ENCODE measurements around the gene KRTAP9-1.
"Not testable (repeated sequence)": the region's sequence is repeated elsewhere in the genome, so short reads cannot be mapped to it uniquely, and the experiment has no call there.

Gene KRTAP9-1, protein sequence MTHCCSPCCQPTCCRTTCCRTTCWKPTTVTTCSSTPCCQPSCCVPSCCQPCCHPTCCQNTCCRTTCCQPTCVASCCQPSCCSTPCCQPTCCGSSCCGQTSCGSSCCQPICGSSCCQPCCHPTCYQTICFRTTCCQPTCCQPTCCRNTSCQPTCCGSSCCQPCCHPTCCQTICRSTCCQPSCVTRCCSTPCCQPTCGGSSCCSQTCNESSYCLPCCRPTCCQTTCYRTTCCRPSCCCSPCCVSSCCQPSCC

DNA sequence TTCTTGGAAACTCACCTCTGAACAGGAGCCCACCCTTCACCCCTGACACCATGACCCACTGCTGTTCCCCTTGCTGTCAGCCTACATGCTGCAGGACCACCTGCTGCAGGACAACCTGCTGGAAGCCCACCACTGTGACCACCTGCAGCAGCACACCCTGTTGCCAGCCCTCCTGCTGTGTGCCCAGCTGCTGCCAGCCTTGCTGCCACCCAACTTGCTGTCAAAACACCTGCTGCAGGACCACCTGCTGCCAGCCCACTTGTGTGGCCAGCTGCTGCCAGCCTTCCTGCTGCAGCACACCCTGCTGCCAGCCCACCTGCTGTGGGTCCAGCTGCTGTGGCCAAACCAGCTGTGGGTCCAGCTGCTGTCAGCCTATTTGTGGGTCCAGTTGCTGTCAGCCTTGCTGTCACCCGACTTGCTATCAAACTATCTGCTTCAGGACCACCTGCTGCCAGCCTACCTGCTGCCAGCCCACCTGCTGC, at the start of gene KRTAP9-1:
Gene KRTAP9-1, plus strand, starts transcription at position 51 of the 482 bp plus-strand sequence. Its CDS starts 0 bp downstream, at position 51.
- not testable (repeated sequence) for DNase-seq

DNA sequence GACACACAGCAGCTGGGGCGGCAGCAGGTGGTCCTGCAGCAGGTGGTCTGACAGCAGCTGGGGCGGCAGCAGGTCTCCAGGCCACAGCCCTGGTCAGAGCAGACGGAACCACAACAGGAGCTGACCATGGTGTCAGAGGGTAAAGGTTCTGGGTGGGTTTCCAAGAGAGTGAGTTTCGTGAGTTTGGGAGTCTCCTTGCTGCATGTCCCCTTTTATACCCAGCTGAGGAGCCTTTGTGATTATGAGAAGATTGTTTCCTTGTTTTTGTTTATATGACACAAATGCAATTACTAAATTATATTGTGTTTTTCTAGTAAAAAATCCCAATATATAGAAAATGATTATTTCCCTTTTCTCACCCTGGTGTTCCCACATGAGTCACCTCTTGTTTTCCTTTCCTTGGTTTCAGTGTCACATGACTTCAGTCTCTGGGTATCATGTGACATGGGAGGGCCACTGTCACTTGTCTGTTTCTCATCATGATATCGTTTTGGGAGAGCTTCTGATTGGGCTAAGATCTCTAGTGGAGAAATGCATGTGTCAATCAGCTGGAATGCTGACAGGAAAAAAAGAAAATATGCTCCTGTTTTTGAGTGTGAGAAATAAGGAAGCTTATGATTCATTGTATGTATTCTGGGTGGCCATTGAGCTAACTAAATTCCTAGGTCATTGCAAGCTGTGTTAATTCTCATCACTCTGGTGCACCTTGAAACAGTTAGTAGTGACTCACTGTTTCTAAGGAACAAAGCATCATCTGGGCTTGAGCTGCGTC, 49.1 kb upstream of the KRTAP9-1 start, which contains the start of gene KRTAP4-6:
Gene KRTAP4-6, minus strand, starts transcription at position 185 of the 772 bp plus-strand sequence. Its CDS starts 57 bp downstream, at position 128.
- no peak for DNase-seq

DNA sequence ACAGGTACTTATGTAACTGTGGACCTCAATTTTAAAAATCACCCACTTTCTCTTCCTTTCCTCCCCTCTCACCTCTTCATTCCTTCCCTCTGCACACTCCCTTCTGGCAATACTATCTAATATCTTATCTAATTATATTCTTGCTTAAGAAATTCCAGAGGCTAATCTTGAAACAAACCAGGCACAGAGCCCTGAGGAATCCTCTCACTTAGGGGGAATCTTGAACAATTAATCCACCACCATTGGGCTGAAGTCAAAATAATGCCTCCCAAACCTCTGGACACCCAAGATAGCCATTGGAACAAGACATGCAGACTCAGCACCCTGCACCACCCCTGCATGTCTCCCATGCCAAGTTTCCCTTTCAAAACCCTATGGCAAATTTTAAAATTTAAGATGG, 48.3 kb upstream of the KRTAP9-1 start:
- DNase-seq, result no peak

DNA sequence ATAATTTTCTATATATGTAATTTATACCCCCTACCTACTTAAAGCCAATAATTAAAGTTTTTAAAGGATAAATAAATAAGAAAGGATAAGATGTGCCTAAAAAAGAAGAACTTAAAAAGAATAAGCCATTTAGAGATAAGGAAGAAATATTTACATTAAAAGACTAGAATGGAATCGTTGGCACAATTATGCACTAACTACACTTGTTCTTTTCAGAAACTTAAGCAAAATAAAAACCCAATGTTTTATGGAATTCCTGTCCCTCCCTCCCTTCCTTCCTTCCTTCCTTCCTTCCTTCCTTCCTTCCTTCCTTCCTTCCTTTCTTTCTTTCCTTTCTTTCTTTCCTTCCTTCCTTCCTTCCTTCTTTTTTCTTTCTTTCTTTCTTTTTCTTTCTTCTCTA, 44.8 kb upstream of the KRTAP9-1 start:
- DNase-seq, result no peak

DNA sequence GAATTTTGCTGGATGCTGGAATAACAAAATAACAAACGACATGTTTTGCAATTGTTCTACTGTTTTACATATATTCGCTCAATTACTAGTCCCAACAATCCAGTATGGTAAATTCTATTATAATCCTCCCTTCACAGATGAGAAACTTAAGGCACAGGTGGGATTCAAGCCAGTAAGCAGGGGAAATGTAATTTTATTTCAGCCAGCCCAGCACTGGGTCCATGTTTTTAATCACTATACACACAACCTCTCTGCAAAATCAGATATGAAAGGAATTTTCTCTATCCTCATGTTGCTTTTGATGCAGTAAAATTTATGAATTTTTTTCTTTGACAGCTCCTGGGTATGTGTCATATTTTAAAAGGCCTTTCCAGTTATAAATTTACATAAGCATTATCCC, 44.4 kb upstream of the KRTAP9-1 start:
- no peak for DNase-seq

DNA sequence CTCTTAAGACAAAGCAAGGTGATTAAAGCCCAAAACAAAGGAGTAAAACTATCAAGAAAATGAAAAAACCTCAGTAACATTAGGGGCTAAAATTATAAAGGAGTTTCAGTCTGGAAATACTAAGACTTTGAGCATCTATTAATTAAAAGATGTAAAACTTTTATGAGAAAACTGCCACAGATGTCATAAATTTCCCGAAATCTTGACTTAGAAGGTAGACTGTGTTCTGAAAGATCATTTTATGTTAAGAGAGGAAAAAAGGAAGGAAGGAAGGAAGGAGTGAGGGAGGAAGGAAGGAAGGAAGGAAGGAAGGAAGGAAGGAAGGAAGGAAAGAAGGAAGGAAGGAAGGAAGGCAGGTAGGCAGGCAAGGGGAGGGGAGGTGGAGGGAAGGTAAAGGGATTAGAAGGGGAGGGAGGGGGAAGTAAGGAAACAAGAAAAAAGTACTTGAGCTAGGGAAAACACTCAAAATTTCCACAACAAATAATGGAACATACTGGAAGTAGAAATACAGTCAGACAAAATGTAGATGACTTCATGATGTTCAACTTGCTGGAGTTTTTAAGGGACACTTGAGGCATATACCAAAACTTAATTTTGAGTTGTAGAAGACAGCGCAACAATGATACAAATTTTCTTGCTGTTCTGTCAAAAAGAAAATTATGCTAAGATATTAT, 42.0 kb upstream of the KRTAP9-1 start:
- no peak for DNase-seq

DNA sequence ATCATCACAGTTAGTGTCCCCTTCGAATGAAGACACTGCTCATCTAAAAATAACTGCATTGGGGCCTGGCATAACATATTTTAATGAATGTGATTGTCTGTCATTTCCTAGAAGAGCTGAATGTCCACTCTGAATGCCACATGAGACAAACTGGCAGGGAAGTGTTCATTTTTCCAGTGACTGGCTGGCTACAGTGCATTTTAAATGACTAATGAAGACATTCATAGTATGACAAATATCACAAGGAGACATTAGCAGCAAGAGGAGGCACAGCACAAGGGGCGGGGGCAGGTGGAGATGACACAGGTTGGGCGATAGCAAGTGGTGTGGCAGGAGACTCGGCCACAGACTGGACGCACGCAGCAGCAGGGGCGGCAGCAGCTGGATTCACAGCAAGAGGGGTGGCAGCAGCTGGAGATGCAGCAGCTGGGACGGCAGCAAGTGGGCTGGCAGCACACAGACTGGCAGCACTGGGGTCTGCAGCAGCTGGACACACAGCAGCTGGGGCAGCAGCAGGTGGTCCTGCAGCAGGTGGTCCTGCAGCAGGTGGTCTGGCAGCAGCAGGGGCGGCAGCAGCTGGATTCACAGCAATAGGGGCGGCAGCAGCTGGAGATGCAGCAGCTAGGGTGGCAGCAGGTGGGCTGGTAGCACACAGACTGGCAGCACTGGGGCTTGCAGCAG, 40.6 kb upstream of the KRTAP9-1 start:
- not testable (repeated sequence) for DNase-seq

DNA sequence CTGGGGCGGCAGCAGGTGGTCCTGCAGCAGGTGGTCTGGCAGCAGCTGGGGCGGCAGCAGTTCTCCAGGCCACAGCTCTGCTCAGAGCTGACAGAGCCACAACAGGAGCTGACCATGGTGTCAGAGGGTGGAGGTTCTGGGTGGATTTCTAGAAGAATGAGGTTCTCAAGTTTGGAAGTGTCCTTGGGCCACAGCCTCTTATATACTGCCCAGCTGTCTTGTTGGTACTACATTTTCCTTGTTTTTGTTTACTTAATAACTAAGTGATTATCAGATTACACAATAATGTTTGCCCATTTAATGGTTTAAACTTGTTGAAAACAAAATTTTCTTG, 40.1 kb upstream of the KRTAP9-1 start, which contains the start of gene KRTAP4-5:
Gene KRTAP4-5, minus strand, starts transcription at position 174 of the 334 bp plus-strand sequence. Its CDS starts 58 bp downstream, at position 116.
- no peak for DNase-seq

DNA sequence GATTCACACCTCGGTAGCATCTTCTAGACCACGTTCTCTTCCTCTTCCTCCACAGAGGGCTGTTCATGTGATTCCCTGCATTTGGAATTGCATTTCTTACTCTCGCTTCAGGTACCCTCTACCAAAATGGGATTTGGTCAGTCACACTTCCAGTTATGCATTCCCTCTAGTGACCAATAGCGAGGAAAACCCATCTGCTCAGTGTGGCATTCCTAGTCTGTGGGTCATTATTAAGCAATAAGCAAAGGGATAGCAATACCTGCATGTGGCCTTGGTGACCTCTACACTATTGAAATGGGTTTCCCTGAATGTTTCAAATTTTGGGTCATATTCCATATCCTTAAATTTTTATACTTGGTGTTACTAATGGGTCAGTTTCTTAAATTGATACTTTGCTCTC, 39.7 kb upstream of the KRTAP9-1 start:
- no peak for DNase-seq

DNA sequence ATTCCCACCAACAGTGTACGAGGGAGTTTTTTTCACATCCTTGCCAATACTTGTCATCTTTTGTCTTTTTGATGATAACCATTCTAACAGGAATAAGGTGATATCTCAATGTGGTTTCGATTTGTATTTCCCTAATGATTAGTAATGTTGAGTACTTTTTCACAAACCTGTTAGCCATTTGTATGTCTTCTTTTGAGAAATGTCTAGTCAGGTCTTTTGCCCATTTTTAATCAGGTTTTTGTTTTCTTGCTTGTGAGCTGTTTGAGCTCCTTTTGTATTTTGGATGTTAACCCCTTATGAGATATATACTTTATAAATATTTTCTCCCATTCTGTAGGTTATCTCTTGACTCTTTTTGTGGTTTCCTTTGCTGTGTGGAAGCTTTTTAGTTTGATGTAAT, 38.2 kb upstream of the KRTAP9-1 start:
- no peak for DNase-seq

DNA sequence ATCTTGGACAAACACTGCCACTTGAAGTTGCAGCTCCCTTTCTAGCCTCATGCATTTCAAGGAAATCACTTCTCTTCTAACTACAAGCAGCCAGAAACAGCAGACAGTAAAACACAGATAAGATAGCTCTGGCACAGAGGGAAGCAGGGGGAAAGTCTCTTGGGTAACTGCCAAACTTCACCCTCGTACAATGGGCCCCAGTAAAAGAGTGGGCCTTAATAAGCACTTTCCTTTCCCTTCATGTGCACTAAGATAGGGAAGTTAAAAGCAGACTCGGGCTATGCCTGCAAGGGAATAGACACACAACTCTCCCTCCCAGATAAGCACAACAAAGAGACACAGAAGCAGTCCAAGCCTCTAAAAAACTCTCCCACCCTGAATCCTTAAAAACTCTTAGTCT, 35.8 kb upstream of the KRTAP9-1 start:
- no peak for DNase-seq

DNA sequence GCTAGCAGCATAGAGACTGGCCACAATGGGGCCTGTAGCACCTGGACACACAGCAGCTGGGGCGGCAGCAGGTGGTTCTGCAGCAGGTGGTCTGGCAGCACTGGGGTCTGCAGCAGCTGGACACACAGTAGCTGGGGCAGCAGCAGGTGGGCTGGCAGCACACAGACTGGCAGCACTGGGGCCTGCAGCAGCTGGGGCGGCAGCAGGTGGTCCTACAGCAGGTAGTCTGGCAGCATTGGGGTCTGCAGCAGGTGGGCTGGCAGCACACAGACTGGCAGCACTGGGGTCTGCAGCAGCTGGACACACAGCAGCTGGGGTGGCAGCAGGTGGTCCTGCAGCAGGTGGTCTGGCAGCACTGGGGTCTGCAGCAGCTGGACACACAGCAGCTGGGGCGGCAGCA, 29.5 kb upstream of the KRTAP9-1 start:
- not testable (repeated sequence) for DNase-seq

DNA sequence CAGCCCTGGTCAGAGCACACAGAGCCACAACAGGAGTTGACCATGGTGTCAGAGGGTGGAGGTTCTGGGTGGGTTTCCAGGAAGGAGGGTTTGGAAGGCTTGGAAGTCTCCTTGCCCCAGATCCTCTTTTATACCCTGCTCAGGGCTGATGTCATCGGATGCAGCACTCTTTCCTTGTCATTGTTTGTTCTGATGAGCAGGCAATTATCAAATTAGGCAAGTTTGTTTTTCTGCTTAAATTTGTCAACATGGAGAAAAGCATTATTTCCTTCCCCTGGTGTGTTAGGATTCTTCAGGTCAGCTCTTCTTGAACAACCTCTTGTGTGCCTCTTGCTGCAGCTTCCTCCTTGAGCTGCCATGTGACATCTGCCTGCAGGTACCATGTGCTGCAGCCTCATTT, 29.0 kb upstream of the KRTAP9-1 start, which contains the start of gene KRTAP4-4:
Gene KRTAP4-4, minus strand, starts transcription at position 101 of the 400 bp plus-strand sequence. Its CDS starts 57 bp downstream, at position 44.
- no peak for DNase-seq

DNA sequence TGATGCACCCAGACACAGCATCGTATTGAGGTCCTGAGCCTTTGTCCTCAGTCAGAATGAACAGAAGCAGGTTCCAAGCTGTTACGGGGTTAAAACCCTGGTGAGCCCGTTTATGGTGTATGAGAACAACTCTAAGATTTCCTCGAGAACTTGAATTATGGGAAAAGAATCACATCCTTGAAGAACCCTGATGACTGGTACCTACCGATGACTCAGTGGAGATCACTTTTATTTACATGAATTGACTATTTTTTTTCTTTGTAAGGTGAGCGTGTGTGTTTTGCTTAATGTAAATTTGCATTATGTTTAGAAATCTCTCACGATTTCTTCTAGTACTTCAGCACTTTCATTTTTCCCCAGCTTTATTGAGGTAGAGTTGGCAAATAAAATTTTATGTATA, 25.9 kb upstream of the KRTAP9-1 start:
- no peak for DNase-seq

DNA sequence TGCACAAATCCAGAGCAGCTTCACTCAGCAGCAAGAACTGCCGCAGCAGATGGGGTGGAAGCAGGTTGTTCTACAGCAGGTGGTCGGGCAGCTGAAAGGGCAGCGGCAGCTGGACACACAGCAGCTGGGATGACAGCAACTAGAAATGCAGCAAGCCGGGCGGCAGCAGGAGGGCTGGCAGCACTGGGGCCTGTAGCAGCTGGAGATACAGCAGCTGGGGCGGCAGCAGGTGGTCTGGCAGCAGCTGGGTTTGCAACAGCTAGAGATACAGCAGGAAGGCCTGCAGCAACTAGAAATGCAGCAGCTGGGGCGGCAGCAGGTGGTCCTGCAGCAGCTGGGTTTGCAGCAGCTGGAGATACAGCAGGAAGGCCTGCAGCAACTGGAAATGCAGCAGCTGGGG, 22.1 kb upstream of the KRTAP9-1 start:
- DNase-seq, result no peak

DNA sequence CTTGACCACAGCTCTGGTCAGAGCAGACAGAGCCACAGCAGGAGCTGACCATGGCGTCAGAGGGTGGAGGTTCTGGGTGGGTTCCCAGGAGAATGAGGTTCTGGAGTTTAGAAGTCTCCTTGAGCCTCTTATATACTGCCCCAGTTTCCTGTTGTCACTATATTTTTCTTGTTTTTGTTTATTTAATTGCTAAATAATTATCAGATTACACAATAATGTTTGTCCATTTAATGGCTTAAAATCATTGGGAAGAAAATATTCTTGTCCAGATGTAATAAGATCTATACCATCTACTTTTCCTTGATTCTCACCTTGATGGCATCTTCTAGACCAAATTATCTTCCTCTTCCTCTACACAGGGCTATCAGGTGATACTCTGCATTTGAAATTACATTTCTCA, 21.6 kb upstream of the KRTAP9-1 start, which contains the start of gene KRTAP4-3:
Gene KRTAP4-3, minus strand, starts transcription at position 101 of the 400 bp plus-strand sequence. Its CDS starts 49 bp downstream, at position 52.
- no peak for DNase-seq

DNA sequence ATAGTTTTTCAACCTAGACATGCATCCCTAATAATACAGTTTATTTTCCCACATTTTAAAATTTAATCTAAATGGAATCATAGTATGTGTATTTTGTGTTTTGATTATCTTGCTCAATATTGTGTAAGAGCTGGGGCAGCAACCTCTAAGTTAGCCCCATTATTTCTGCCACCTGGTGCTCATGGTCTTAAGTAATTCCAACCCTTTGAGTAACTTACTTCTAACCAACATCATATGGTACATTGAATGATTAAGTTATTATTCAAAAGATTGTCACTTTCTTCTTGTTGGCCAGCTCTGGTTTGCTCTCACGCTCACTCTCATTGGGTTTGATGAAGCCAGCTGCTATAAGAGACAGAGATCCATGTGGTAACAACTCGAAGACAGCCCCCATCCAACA, 17.8 kb upstream of the KRTAP9-1 start:
- DNase-seq, result no peak

DNA sequence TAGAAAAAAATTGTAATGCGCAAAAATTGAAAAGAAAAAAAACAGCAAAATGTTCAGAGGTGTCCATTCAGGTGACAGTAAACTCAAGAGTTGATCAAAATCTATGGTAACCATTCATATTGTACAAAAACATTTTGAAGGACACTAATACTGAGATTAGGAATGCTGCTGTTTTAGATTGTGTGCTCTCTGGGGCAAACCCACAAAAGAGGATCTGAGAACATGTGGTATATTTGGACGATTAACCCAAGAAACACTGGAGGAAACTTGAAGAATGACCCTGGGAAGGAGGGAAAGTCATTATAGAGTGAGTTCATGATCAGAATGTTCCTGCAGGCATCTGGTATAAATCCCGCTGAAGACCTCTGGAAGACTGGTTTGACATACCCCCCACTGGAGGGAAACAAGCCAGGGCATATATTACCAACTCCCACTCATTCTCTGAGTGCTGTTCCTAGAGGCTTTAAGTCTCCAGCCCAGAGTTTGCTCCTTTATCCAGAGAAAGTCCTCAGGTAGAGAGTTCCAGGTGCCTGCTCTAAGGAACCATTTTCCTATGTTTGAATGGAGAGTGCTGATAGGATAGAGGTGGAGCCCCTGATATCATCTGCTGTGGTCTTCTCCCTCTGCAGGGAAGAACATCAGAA, 12.8 kb upstream of the KRTAP9-1 start:
- no peak for DNase-seq

DNA sequence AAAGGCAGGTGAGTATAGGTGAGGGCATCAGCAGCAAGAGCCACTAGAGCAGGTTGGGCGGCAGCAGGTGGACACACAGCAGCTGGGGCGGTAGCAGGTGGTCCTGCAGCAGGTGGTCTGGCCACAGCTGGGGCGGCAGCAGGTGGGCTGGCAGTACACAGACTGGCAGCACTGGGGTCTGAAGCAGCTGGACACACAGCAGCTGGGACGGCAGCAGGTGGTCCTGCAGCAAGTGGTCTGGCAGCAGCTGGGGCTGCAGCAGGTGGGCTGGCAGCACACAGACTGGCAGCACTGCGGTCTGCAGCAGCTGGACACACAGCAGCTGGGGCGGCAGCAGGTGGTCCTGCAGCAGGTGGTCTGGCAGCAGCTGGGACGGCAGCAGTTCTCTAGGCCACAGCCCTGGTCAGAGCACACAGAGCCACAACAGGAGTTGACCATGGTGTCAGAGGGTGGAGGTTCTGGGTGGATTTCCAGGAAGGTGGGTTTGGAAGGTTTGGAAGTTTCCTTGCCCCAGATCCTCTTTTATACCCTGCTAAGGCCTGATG, 11.9 kb upstream of the KRTAP9-1 start, which contains the start of gene KRTAP4-2:
Gene KRTAP4-2, minus strand, starts transcription at position 495 of the 545 bp plus-strand sequence. Its CDS starts 57 bp downstream, at position 438.
- no peak for DNase-seq

DNA sequence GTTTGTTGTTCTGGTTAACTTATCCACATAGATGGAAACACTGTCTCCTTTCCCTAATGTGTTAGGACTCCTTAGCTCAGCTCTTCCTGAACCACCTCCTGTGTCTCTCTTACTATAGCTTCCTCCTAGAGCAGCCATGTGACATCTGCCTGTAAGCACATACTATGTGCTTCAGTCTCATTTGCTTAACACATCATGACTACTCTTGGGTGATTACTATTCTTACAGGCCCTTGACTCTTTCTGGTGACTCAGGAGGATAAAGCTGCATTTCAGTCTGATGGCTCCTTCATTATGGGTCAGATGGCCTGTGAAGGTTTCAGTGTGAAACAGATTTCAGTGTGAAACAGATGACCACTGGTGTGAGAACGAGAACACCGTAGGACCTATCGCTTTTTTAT, 11.3 kb upstream of the KRTAP9-1 start:
- DNase-seq, result no peak

DNA sequence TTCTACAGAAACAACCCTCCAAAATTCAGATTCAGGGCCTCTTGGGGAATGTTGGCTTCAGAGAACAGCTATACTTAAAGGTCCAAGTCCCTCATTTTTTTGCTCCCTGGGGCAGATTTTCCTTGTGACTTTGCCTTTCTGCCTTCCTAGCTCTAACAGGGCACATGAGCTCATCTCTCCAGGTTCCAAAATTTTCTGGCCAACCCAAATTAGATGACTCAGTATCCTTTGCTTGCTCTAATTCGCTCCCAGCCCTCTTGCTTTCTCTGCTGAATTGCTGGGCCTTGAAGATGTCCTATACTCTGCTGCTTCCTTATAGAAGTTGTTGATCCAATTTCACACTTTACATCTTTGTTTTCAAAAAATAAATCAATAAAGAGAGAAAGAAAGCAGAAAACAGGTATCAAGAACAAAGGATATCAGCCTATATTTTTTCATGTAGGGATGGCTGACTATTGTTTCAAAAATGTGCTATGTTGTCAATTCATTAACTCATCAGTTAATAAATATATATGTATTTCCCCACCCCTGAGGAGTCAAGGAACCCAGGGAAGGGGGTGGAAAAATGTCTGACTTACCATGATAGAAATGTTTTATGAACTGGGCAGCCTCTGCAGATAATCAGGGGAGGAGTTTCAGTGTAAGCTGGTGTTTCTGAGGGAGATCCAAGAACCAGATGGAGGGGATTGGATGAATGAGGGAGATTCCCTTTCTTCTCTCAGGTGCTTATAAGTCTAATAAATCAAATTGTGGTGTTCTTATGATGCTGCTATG, 10.7 kb upstream of the KRTAP9-1 start:
- no peak for DNase-seq
